CD4-positive, alpha-beta T cell treated with Interleukin-10 for 1 hour (primary cell): ENCODE measurements around the gene ICOS.
A peak's percentile ranks its signal among the peaks of the same experiment; 100 is the strongest.
"Not testable (repeated sequence)": the region's sequence is repeated elsewhere in the genome, so short reads cannot be mapped to it uniquely, and the experiment has no call there.

Experiments used
- DNase-seq: peaks from one replicate; pipeline ENCODE4 v3.0.0-alpha.2; 2020

ICOS gene

DNA sequence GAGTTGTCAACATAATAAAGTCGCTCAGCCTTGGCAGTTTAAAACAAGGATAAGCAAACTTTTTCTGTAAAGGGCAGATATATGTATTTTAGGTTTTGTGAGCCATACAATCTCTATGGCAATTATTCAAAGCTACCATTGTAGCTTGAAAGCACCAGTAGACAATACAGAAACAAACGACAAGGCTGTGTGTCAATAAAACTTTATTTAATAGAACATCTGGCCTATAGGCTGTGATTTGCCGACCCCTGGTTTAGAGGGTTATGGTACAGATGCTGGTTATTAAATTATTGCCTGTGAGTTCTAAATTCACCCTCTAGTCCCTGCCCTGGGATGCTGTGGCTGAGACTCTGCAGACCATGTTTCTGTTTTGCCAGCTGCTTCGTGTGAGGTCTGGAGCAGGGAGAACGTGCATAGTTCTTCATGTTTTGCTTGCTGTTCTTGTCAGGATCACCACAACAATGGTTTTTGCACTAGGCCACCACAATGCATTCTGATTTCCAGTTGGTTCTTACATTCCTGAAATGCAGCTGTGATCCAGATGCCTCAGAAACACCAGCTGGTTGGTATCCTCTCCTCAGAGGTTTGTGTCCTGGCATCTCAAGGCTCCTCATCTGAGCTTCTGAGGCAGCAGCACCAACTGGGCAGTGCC, 46.6 kb downstream of the ICOS start:
- DNase-seq: no peak

DNA sequence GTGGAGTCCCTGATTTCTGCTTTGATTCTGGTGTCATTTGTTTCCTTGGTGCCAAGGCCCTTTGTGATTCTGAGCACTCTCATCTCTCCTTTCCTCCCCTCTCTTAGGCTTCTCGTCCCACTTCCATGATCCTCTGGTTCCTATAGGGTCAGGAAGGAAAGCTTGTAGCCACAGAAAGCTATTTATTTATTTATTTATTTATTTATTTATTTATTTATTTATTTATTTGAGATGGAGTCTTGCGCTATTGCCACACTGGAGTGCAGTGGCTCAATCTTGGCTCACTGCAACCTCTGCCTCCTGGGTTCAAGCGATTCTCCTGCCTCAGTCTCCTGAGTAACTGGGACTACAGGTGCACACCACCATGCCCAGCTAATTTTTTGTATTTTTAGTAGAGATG, 49.4 kb downstream of the ICOS start:
- DNase-seq: not testable (repeated sequence)

- DNase-seq: no peak
Measured at GRCh38 chr2:203987959-203988358, 51.4 kb downstream of the ICOS start.

GRCh38 chr2:203988500-203989260, 52.1 kb downstream of the ICOS start:
- DNase-seq: no peak

DNA sequence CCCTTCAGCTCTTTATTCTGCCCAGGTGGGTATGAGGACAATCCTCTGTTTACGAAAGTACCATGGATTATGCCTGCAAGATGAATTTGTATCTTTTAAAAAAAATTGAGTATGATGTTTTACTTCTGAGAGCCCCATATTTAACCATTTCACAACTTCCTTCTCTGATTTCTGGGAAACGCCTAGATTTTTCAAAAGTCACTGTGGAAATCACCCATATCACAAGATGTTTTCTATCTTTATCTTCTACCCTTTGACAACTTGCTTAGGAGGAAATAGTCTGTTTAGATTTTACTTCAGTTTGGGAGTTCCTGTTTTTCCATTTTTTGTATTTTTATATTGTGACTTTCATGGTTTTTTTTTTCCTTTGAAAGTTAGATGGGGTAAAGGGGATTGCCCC, 53.0 kb downstream of the ICOS start:
- no peak for DNase-seq

DNA sequence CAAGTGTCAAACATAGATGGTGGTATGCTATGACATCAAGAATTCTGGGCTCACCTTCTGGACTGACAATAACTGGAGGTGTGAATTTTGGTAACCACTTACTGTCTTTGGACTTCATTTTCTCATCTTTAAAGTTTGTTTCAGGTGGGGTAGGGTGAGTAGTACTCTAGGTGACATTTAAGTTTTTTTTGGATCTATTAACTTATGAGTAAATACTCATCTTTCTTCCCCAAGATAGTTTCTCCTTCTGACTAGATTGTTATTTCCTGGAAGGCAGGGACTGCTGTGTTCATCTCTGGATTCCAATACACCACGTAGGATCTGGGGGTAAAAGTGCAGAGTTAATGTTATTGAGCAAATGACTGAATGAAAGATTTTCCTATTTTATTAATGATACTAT, 55.9 kb downstream of the ICOS start:
- no peak for DNase-seq

DNA sequence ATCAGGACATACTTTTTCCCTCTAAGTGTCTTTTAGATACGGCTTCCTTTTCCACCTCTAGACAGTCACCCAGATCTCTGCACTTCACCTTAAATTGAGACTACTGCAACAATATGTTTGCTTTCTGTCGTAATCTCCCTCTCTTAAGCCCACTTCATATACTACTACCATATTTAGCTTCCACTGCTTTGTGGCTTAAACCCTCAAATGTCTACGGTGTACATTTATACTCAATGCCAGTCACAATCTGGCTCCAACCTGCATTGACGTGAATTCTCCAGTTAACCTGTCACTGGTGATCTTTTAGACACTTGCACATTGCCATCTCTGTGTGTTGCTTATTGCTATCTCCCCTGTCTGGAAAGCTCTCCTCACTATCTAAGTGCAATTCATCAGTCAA, 56.4 kb downstream of the ICOS start:
- DNase-seq: no peak

DNA sequence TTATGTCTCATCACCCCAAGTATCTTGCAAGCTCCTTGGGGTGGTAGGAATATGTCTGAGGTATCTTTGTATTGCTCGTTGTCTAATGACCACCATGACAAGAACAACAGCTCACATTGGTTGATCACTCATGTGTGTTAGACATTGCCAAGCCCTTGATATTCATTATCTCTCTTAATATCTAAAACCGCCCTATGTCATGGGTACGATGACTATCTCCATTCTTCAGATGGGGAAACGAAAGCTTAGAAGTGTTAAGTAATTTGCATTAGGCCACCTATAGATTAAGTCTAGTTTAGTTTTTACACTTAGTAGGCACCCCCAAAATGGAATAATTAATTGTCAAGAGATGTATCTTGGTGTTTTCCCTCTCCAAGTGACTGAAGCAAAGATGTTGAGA, 57.0 kb downstream of the ICOS start:
- peak; percentile 38 for DNase-seq

- DNase-seq: peak; percentile 45
Measured at GRCh38 chr2:203994735-203995134, 58.2 kb downstream of the ICOS start.

- no peak for DNase-seq
Measured at GRCh38 chr2:203996692-203997091, 60.1 kb downstream of the ICOS start.

DNA sequence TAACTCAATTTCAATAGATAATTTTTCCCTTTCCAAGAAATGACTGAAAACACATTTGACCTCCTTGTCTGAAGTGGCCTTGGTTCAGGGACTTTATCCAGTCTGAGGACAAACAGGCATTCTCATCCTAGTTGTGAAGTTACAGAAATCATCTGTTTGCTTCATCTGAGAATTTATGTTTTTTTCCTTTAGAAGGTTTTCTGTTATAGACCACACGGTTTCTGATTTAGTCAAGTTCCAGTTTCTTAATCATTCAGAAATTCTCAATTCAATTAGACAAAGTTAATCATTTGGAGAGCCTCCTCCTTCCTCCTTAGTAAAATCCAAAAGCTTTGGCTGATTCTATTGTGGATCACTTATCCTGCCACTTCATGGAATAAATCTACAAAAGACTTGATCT, 60.9 kb downstream of the ICOS start:
- DNase-seq: no peak

DNA sequence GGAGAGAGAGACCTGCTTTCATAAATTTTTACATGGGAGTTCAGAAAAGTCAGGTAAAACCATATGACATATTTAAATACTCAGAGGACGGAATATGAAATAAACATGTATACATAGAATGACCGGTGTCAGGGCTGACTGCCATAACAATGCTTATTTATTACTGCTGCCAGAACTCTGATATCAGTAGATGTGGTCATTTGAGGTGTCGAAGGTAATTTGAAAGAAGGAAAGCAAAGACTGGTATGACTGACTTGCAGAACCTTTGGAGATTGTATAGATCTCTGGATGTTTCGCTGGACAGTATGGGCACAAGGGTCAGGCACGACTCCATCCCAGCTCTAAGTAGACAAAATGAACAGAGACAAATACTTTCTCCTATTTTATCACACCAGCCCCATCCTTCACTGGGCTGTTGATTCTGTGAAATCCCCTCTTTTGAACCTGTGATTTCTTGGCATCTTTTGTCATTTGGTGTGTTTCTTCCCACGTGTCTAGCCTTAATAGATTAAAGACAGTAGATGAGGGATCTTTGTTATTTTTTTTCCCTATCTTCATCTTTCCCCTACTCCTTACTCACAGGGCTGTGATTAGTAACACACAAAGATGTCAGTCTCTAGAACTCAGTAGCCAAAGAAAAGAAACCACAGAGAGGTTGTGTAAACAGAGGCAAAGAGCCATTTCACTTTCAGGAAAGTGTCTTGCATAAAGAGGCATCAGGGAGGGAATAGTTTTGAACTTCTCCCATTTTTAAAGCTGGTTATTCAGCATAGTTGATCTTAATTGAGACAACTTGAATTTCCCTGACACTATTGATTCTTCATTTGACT, 61.6 kb downstream of the ICOS start:
- DNase-seq: peak; percentile 41

GRCh38 chr2:203999835-204000234, 63.3 kb downstream of the ICOS start:
- DNase-seq: no peak

- peak; percentile 48 for DNase-seq
Measured at GRCh38 chr2:204000446-204000845, 63.9 kb downstream of the ICOS start.

- DNase-seq: no peak
Measured at GRCh38 chr2:204003276-204003990, 66.9 kb downstream of the ICOS start.

DNA sequence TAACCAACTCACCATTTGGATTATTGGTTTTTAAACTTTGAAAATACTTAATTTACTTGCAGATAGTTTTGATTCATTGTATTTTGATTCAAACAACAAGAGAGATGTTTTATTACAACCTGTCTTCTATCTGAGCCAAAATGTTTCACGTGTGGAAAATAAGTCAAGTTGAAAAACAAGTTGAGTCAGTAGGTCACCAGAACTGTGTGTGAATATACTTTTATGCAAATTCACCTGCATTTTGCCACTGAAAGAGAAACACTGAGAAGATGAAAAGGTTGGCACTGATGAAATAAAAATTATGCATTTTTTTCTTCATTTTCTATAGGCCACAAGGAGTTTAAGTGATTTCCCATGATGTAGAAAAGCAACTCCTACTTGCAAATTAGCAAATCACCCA, 68.3 kb downstream of the ICOS start:
- no peak for DNase-seq

DNA sequence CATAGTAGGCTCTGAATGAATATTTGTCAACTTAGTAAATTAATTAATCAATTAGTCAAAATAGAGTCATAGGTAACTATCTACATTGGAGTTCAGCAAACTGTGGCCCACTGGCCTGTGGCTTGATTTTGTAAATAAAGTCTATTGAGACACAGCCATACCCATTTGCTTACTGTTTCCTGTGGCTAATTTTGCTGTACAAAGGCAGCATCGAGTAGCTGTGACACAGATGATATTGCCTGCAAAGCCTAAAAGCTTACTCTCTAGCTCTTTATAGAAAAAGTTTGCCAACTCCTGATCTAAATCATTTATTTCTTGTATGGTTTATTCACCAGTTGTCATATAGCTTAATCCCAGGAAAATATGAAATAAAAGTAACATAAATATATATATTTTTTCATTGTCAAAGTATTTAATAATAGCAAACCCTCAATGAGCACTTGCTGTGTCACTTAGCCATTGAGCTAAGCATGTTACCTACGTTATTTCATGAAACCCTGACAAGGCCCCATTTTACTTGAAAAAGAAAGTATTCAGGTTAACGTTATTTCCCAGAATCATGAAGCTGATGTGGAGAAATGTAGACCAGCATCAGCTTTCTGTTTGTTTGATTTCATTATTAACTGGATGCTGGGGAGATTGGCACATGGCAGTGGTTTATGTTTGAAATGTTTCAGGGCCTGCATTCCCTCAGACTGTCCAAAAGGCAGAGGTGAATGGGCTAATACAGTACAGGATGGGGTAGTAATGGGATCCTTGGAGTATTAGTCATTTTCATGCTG, 69.6 kb downstream of the ICOS start:
- DNase-seq: peak; percentile 57

DNA sequence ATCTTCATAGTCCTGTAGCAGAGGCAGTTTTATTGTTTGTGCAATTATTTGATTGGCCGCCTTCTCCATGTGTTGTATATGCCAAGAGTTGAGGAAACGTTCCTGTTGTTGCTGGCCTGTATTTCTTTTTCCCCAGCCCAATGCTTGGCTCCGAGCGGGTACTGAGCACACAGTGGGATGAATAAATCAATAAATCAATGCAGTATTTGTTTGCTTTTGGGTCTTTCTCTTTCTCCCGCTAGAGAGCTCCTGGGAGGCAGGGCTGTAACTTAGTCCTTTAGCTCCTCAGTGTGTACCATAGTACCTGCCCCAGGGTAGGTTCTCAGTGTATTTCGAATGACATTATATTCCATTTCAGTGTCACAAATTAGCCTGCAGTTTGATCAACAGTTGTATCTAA, 71.8 kb downstream of the ICOS start:
- DNase-seq: no peak

DNA sequence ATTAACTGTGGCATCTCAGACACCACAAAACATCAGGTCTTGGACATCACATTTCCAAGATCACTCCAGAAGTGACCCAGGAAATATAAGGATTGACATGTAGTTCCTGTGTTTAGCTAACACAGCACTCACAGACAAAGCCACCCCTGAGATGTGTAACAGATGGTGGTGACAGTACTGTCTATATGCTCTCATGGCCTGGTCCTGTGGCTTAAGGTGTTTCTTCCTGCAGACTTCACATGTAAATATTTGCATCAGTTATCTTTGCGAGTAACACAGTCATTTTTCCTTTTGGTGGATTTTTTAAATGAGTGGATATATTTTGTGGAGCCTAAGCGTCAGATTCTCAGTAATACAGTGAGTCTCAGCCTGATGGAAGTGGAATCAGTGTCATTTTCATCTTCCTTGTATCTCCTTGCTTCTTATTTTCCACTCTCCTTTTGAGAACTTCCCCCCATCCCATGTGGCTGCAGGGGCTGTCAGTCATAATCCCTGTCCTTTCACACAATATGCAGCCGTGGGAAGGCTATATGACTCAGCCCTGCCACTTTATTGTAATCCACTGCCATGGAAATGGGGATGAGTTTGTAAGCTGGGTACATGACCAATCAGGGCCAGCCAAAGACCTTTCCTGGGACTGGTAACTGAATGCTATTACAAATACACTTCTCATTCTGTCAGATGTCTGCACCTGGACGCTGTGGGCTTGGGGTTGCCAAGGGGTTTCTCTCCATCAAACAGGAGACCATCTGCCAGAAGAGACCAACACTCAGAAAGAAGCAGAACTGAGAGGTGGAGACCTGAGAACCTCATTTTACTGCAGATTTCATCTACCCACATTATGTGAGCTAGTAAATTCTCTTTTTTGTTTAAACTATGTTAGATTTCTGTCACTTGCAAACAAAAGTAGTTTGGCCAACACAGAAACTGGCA, 74.3 kb downstream of the ICOS start:
- no peak for DNase-seq
